Liver (tissue), 9 donors: ENCODE results near the gene IKBKE. TPM values are rescaled to one million over a fixed set of nuclear protein-coding genes. Genes with fewer than 3 reads are reported as not detected.

ENCODE experiments used
- DNase-seq: peaks from one replicate; pipeline ENCODE4 v3.0.0-alpha.2; 2017; ENCODE audit warnings: low spot score
- H3K27ac ChIP-seq, 2 donors: one replicate each; pipeline ENCODE4 v1.7.0; 2013; ENCODE audit warnings: inconsistent platforms in 2 of 2, low read length in 2 of 2, control low read depth in 1 of 2, low read depth in 1 of 2, mild to moderate bottlenecking in 1 of 2
- H3K27me3 ChIP-seq, 4 donors: one replicate each; pipeline versions ENCODE4 v1.6.1 to v1.7.0; 2013; ENCODE audit warnings: low read length in 3 of 4, inconsistent platforms in 1 of 4, mild to moderate bottlenecking in 1 of 4, moderate library complexity in 1 of 4; ENCODE audit not compliant: control insufficient read depth in 4 of 4, insufficient read depth in 4 of 4
- H3K36me3 ChIP-seq, 4 donors: one replicate each; pipeline versions ENCODE4 v1.6.1 to v1.7.0; 2013; ENCODE audit warnings: low read length in 3 of 4, mild to moderate bottlenecking in 3 of 4, low read depth in 1 of 4, moderate library complexity in 1 of 4; ENCODE audit not compliant: control insufficient read depth in 4 of 4, insufficient read depth in 3 of 4
- H3K4me1 ChIP-seq, 4 donors: one replicate each; pipeline versions ENCODE4 v1.6.1 to v1.7.0; 2013; ENCODE audit warnings: low read length in 3 of 4, mild to moderate bottlenecking in 3 of 4, moderate library complexity in 1 of 4; ENCODE audit not compliant: control insufficient read depth in 4 of 4, insufficient read depth in 4 of 4
- H3K4me3 ChIP-seq, 3 donors: one replicate each; pipeline versions ENCODE4 v1.6.1 to v1.7.0; 2013; ENCODE audit warnings: low read length in 3 of 3, control low read depth in 1 of 3, low read depth in 1 of 3, mild to moderate bottlenecking in 1 of 3
- H3K9ac ChIP-seq, 2 donors: one replicate each; pipeline ENCODE4 v1.7.0; 2013; ENCODE audit warnings: low read length in 2 of 2, mild to moderate bottlenecking in 2 of 2, moderate library complexity in 2 of 2, control low read depth in 1 of 2, low read depth in 1 of 2
- H3K9me3 ChIP-seq, 4 donors: one replicate each; pipeline versions ENCODE4 v1.6.1 to v1.7.0; 2013; ENCODE audit warnings: low read length in 3 of 4; ENCODE audit not compliant: control insufficient read depth in 4 of 4
- ATF3 ChIP-seq: IDR thresholded peaks from 2 replicates; pipeline ENCODE4 v1.6.1; 2016; ENCODE audit warnings: antibody characterized with exemption
- CTCF ChIP-seq: fragments of 150-350 bp; IDR thresholded peaks from 2 replicates; pipeline ENCODE4 v1.5.1; 2017; ENCODE audit warnings: improper control_type of control experiment, low read depth, low read length; ENCODE audit not compliant: missing input control
- FOXA1 ChIP-seq: IDR thresholded peaks from 2 replicates; pipeline ENCODE4 v1.6.1; 2016; ENCODE audit warnings: antibody characterized with exemption
- FOXA2 ChIP-seq: IDR thresholded peaks from 2 replicates; pipeline ENCODE4 v1.6.1; 2016; ENCODE audit warnings: antibody characterized with exemption
- HNF4A ChIP-seq, 2 donors: conservative IDR thresholded peaks; 2 replicates each; pipeline ENCODE4 v1.6.1; 2016; ENCODE audit warnings: antibody characterized with exemption in 2 of 2, mild to moderate bottlenecking in 2 of 2
- HNF4G ChIP-seq: IDR thresholded peaks from 2 replicates; pipeline ENCODE4 v1.6.1; 2016; ENCODE audit warnings: antibody characterized with exemption
- JUND ChIP-seq, 2 donors: IDR thresholded peaks; 2 replicates each; pipeline ENCODE4 v1.6.1; 2016; ENCODE audit warnings: antibody characterized with exemption in 2 of 2
- MAX ChIP-seq: IDR thresholded peaks from 2 replicates; pipeline ENCODE4 v1.6.1; 2016; ENCODE audit warnings: antibody characterized with exemption
- NR2F2 ChIP-seq: IDR thresholded peaks from 2 replicates; pipeline ENCODE4 v1.6.1; 2016; ENCODE audit warnings: antibody characterized with exemption
- RAD21 ChIP-seq, 2 donors: IDR thresholded peaks; 2 replicates each; pipeline ENCODE4 v1.6.1; 2016; ENCODE audit warnings: antibody characterized with exemption in 2 of 2, mild to moderate bottlenecking in 2 of 2
- SP1 ChIP-seq: IDR thresholded peaks from 2 replicates; pipeline ENCODE4 v1.6.1; 2018; ENCODE audit warnings: antibody characterized with exemption, mild to moderate bottlenecking
- TAF1 ChIP-seq: conservative IDR thresholded peaks from 2 replicates; pipeline ENCODE4 v1.6.1; 2016; ENCODE audit warnings: antibody characterized with exemption, mild to moderate bottlenecking
- YY1 ChIP-seq: IDR thresholded peaks from 2 replicates; pipeline ENCODE4 v1.6.1; 2016; ENCODE audit warnings: antibody characterized with exemption, mild to moderate bottlenecking
- ZBTB33 ChIP-seq: IDR thresholded peaks from 2 replicates; pipeline ENCODE4 v1.6.1; 2016; ENCODE audit warnings: antibody characterized with exemption
- WGBS: extraction: QIAGEN DNeasy Blood & Tissue Kit; methylation state at CpG from one replicate; pipeline ENCODE4 v1.1.7; 2013; 5-methylcytosine and 5-hydroxymethylcytosine counted together
- polyA plus RNA-seq, 2 donors: library from polyadenylated mRNA; stranded (reverse) in 1 of 2; unstranded in 1 of 2; fragments of 200-250 nt in 1 of 2; fragments of >200 nt in 1 of 2; fragmentation: Nextera tagmentation in 1 of 2; extraction: Ambion mirVana in 1 of 2; gene quantifications; one replicate each; pipeline versions ENCODE4 v1.2.1 to v1.2.3, GENCODE V29; 2013 to 2015
- total RNA-seq, 2 donors: library from RNA; depleted of rRNA; stranded (reverse); fragments of >200 nt; gene quantifications; one replicate each; pipeline ENCODE4 v1.2.3, GENCODE V29; 2014
- TF ChIP-seq, protein P1 (sequence below): IDR thresholded peaks from 2 replicates; pipeline ENCODE4 v1.6.1; 2016; ENCODE audit warnings: antibody characterized with exemption, mild to moderate bottlenecking
- donor health status: healthy.
- donor health status: healthy.
- donor health status: healthy.
- donor health status: healthy.
- donor health status: healthy.

IKBKE gene
- total and polyA plus RNA-seq, 4 donors, result 0.81 to 3.9 (median 1.5) TPM

GRCh38 chr1:206451134-206451686 lies 19.1 kb upstream of the IKBKE start:
- DNase-seq, result no peak
- H3K4me1 ChIP-seq, result no peaks in the 10 kb centered on the region
- no peak overlapping the region for H3K9ac ChIP-seq
- H3K4me3 ChIP-seq, result no peak overlapping the region
- no peak for TF ChIP-seq HNF4A (conservative IDR thresholded peaks at IDR 0.05)
- H3K27ac ChIP-seq, result no peak overlapping the region
- no peaks in the 10 kb centered on the region for H3K9me3 ChIP-seq
- H3K36me3 ChIP-seq, result peaks cover 0 to 39% (median 17%) of the 10 kb centered on the region in 4 donors
- no peaks in the 10 kb centered on the region for H3K27me3 ChIP-seq
- 87% methylated on average over 9 of the region's 9 CpGs for WGBS

GRCh38 chr1:206453111-206453510 lies 17.2 kb upstream of the IKBKE start:
- no peak overlapping the region for H3K9ac ChIP-seq
- peaks cover 0 to 35% (median 15%) of the 10 kb centered on the region in 4 donors for H3K36me3 ChIP-seq
- TF ChIP-seq YY1, result no peak
- no peak for TF ChIP-seq MAX
- TF ChIP-seq HNF4G, result no peak
- no peak for TF ChIP-seq JUND (IDR thresholded peaks at IDR 0.05)
- no peak for TF ChIP-seq TAF1
- no peak for TF ChIP-seq NR2F2
- no peak for TF ChIP-seq FOXA1
- TF ChIP-seq, protein P1, sequence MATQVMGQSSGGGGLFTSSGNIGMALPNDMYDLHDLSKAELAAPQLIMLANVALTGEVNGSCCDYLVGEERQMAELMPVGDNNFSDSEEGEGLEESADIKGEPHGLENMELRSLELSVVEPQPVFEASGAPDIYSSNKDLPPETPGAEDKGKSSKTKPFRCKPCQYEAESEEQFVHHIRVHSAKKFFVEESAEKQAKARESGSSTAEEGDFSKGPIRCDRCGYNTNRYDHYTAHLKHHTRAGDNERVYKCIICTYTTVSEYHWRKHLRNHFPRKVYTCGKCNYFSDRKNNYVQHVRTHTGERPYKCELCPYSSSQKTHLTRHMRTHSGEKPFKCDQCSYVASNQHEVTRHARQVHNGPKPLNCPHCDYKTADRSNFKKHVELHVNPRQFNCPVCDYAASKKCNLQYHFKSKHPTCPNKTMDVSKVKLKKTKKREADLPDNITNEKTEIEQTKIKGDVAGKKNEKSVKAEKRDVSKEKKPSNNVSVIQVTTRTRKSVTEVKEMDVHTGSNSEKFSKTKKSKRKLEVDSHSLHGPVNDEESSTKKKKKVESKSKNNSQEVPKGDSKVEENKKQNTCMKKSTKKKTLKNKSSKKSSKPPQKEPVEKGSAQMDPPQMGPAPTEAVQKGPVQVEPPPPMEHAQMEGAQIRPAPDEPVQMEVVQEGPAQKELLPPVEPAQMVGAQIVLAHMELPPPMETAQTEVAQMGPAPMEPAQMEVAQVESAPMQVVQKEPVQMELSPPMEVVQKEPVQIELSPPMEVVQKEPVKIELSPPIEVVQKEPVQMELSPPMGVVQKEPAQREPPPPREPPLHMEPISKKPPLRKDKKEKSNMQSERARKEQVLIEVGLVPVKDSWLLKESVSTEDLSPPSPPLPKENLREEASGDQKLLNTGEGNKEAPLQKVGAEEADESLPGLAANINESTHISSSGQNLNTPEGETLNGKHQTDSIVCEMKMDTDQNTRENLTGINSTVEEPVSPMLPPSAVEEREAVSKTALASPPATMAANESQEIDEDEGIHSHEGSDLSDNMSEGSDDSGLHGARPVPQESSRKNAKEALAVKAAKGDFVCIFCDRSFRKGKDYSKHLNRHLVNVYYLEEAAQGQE, result no peak
- no peak for TF ChIP-seq ATF3
- no peak for TF ChIP-seq SP1
- TF ChIP-seq CTCF, result no peak
- TF ChIP-seq FOXA2, result no peak
- H3K27ac ChIP-seq, result no peak overlapping the region
- no peaks in the 10 kb centered on the region for H3K9me3 ChIP-seq
- WGBS, result 95% methylated on average over 13 of the region's 13 CpGs
- no peaks in the 10 kb centered on the region for H3K4me1 ChIP-seq
- H3K27me3 ChIP-seq, result no peaks in the 10 kb centered on the region
- DNase-seq, result no peak
- H3K4me3 ChIP-seq, result no peak overlapping the region

DNA sequence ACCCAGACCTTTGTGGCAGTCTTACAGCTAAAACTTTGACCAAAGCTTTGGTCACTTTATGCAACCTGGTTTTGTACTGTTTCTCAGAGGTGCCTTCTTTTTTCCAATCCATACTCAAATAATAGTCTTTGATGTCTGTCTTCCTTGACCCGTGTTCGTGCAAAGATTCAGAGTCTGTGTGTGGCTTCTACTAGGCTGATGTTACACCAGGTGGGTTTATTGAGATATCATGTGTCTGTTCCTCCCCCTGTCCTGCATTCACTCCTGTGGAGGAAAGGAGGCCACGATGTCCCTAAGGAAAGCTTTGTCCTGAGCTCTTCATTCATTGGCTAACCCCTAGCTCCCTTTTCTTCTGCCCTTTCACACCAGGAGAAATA lies 15.0 kb upstream of the IKBKE start:
- H3K4me3 ChIP-seq, result no peak overlapping the region
- H3K9me3 ChIP-seq, result no peaks in the 10 kb centered on the region
- H3K36me3 ChIP-seq, result peaks cover 4 to 32% (median 15%) of the 10 kb centered on the region in 4 donors
- no peak for DNase-seq
- H3K9ac ChIP-seq, result no peak overlapping the region
- no peak overlapping the region for H3K27ac ChIP-seq
- no peaks in the 10 kb centered on the region for H3K4me1 ChIP-seq
- no peaks in the 10 kb centered on the region for H3K27me3 ChIP-seq
- WGBS, result 92% methylated on average over 3 of the region's 3 CpGs
- TF ChIP-seq ATF3 (no peak), JUND (IDR thresholded peaks at IDR 0.05) (no peak), HNF4G (no peak), YY1 (no peak), MAX (no peak), NR2F2 (no peak), FOXA2 (no peak), ZBTB33 (no peak), HNF4A (conservative IDR thresholded peaks at IDR 0.05) (no peak), SP1 (no peak), RAD21 (IDR thresholded peaks at IDR 0.05) (no peak)
- TF ChIP-seq, protein P1, result no peak
